Measurements from ENCODE around the gene EVI5.

DNA sequence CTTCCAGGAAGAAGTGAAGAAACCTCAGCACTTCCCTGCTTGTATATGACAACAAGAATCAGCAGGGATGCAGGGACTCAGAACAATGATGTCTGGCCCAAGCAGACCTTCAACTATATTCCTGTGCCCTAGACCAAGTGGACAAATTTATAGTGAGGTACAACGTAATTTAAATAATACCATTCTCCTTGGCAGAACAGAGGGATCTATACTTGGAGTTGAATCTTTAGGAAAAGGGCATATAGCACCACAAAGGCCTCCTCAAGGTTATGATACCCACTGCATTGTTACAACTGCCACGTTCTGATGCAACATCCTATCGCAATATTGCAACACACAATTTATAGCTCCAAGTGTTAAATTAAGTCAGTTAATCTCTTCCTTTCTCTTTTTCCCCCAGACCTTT lies 269.1 kb downstream of the EVI5 start:
- TF ChIP-seq POLR2A (IDR thresholded peaks at IDR 0.05) (no peak), EP300 (IDR thresholded peaks at IDR 0.05) (no peak), POLR2AphosphoS5 (IDR thresholded peaks at IDR 0.05) (no peak)
- TF ChIP-seq, protein P1, sequence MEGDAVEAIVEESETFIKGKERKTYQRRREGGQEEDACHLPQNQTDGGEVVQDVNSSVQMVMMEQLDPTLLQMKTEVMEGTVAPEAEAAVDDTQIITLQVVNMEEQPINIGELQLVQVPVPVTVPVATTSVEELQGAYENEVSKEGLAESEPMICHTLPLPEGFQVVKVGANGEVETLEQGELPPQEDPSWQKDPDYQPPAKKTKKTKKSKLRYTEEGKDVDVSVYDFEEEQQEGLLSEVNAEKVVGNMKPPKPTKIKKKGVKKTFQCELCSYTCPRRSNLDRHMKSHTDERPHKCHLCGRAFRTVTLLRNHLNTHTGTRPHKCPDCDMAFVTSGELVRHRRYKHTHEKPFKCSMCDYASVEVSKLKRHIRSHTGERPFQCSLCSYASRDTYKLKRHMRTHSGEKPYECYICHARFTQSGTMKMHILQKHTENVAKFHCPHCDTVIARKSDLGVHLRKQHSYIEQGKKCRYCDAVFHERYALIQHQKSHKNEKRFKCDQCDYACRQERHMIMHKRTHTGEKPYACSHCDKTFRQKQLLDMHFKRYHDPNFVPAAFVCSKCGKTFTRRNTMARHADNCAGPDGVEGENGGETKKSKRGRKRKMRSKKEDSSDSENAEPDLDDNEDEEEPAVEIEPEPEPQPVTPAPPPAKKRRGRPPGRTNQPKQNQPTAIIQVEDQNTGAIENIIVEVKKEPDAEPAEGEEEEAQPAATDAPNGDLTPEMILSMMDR (IDR thresholded peaks at IDR 0.05) = no peak

Measured in gastroesophageal sphincter (tissue), 3 donors.